Astrocyte of the cerebellum (primary cell): Measurements from ENCODE around the gene IQSEC3.
"Not testable (repeated sequence)": the region's sequence is repeated elsewhere in the genome, so short reads cannot be mapped to it uniquely, and the experiment has no call there.

Source experiments
- DNase-seq: peaks from one replicate; pipeline ENCODE4 v3.0.0-alpha.2; 2011; ENCODE audit warnings: low read depth
- H3K4me3 ChIP-seq: 2 replicates; pipeline ENCODE4 v1.5.1; 2011; ENCODE audit warnings: mild to moderate bottlenecking, low read depth, low read length, moderate library complexity
- CTCF ChIP-seq: IDR thresholded peaks from 2 replicates; pipeline ENCODE4 v1.5.1; 2012; ENCODE audit warnings: low read length, low read depth, moderate library complexity, mild to moderate bottlenecking; ENCODE audit errors: missing control alignments
- in situ Hi-C: cut with HindIII; loops from 2 replicates; pipeline ENCODE4 v1.10.0; 2017; ENCODE audit warnings: low sequenced_read_pairs

Gene IQSEC3

GRCh38 chr12:129001-129400 lies 62.4 kb downstream of the IQSEC3 start:
- no peak for TF ChIP-seq CTCF
- no peak overlapping the region for H3K4me3 ChIP-seq
- in situ Hi-C loops = no loop called here
- no peak for DNase-seq

- no peak overlapping the region for H3K4me3 ChIP-seq
- in situ Hi-C loops = no loop called here
- TF ChIP-seq CTCF = no peak
- no peak for DNase-seq
Measured at GRCh38 chr12:130519-130918, 64.0 kb downstream of the IQSEC3 start.

GRCh38 chr12:131008-131407 lies 64.4 kb downstream of the IQSEC3 start:
- H3K4me3 ChIP-seq = no peak overlapping the region
- in situ Hi-C loops = no loop called here
- no peak for TF ChIP-seq CTCF
- no peak for DNase-seq

GRCh38 chr12:131732-132495 lies 65.3 kb downstream of the IQSEC3 start:
- no peak for TF ChIP-seq CTCF
- in situ Hi-C loops = no loop called here
- DNase-seq = no peak
- H3K4me3 ChIP-seq = no peak overlapping the region

- H3K4me3 ChIP-seq, in situ Hi-C loops: not testable (repeated sequence)
Measured at GRCh38 chr12:133616-134232, 67.2 kb downstream of the IQSEC3 start.

GRCh38 chr12:135138-135537 lies 68.6 kb downstream of the IQSEC3 start:
- no peak for TF ChIP-seq CTCF
- in situ Hi-C loops = no loop called here
- DNase-seq = no peak
- H3K4me3 ChIP-seq = no peak overlapping the region

More at GRCh38 chr12:133616-134232, 67.2 kb downstream of the IQSEC3 start:
- DNase-seq = not testable (repeated sequence)

- in situ Hi-C loops = no loop called here
- DNase-seq = no peak
- no peak overlapping the region for H3K4me3 ChIP-seq
- TF ChIP-seq CTCF = no peak
Measured at GRCh38 chr12:138171-138897, 71.8 kb downstream of the IQSEC3 start.
